HG02884 (cell line): ENCODE measurements around the gene SPIRE2.

Experiments
- ATAC-seq: cut with Tn5 transposase; IDR thresholded peaks from one replicate; pipeline ENCODE4 v1.9.1; 2021; ENCODE audit warnings: mild to moderate bottlenecking, moderate library complexity; ENCODE audit not compliant: unreplicated experiment

Gene SPIRE2

DNA sequence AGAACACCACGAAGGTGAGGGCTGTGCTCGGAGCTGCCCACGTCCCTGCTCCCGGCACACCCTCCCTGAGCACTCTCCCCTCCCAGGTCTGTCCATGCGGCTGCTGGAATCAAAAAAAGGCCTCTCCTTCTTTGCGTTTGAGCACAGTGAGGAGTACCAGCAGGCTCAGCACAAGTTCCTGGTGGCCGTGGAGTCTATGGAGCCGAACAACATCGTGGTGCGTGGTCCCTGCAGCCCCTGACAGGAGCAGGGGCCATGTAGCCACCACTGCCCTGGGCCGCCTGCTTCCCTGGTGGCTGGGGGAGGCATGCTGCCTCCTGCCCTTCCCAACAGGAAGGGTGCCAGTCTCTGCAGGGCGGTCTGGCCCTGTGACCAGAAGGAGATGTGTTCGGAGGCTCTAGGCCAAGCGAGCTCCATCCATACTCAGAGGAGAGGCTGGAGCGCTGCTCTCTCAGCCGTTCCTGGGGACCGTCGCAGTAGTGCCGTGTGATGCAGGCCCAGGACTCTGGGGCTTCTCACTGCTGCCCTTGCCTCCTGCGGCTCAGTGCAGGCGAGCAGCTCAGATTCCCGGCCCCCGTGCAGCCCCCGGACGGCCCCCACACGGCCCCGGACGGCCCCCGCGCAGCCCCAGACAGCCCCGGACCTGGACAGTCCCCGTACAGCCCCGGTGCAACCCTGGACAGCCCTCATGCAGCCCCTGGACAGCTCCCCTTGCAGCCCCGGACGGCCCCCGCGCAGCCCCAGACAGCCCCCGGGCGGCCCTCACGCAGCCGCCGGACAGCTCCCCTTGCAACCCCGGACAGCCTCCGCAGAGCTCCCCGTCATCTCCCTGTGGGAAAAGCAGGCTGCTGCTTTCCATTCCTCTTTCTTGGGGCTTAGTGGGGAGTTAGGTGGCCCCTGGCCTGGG lies 65.6 kb downstream of the SPIRE2 start:
- ATAC-seq: no peak

DNA sequence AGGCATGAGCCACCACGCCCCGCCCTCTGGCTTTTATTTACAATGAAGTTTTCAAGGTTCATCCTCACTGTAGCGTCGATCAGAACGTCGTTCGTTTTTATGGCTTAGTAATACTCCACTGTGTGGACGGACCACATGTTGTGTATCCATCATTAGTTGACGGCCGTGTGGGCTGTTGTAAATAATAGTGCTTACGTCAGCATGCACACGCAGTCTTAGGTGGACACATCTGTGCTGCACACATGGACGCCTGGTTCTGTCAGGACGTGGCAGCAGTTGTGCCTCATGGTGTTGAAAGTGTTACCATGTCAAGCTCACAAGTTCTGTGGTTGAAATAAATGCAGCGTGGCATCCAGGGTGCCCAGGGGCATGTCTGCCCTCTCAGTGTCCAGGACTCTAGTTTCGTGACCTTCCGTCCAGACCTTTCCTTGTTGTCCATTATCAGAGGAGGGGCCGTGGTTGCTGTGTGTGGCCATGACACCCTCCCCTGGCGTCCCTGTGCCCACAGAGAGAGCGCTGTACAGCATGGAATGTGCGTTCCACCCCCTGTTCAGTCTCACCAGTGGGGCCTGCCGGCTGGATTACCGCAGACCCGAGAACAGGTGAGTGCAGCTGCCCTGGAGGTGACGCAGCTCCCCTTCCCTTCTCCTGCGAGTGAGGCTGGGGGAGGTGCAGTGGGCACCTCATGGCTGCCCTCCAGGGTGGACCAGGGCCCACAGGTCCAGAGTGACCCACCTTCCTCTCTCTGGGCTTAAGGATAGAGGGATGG lies 67.4 kb downstream of the SPIRE2 start:
- no peak for ATAC-seq

DNA sequence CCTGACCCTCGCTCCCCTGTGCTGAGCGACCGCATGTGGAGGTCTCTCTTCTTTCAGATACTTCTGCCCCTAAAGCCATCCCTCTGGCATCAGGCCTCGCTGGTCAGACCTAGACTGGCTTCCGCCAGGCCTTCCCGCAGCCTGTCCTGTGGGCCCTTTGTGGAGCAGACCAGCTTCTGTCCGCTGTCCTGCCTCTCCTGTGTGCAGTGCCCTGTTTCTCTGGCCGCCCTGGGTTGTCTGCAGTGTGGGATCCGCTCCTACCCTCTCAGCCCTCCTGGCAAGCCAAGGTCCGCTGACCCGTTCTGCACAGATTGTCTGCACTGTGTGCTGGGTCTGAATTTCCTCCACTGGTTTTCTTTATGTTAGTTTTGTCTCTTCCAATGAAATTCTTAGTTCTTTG lies 68.9 kb downstream of the SPIRE2 start:
- ATAC-seq: no peak

DNA sequence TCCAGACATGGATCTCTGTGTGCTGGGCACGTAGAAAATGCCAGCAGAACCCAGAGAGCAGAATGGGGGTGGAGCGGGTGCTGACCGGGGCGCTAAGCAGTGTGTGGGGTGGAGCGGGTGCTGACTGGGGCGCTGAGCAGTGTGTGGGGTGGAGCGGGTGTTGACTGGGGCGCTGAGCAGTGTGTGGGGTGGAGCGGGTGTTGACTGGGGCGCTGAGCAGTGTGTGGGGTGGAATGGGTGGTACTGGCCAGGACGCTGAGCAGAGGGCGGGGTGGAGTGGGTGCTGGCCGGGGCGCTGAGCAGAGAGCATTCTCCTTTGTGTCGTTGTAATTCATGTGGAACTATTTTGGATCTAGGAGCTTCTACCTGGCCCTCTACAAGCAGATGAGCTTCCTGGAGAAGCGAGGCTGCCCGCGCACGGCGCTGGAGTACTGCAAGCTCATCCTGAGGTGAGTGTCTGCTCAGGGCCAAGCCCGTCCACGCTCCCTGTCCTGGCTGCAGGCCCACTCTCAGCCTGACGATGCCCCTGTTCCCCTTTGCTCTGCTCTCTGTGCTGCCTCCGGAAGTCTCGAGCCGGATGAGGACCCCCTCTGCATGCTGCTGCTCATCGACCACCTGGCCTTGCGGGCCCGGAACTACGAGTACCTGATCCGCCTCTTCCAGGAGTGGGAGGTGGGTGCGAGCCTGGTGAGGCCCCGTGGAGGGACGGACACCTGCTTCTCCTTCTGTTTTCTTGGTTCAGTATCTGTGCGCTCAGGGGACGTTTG lies 70.1 kb downstream of the SPIRE2 start:
- no peak for ATAC-seq

DNA sequence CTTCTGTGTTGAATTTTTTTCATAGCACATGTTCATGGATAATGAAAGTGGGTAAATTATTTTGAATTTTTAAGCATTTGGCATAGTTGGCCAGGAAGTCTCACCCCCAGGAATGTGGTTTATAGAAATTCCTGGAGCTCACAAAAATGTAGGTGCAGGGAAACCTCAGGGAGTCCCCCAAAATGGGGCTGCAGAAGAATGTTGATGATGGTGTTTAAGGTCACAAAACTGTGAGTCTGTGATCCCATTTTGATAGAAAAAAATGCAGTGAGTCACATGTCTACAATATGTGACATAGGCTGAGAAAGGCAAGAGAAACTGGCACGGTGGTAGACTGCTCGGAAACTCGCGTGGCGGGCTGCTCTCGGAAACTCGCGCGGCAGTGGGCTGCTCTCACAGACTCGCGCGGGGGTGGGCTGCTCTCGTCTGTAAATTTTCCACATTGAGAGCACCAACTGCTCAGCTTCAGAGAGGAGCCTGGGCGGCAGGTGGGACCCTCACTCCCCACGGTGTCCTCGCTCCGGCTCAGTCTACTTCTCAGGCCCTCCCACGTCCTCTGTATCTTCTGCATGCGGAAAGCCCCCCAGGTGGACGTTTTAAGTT lies 71.7 kb downstream of the SPIRE2 start:
- ATAC-seq: no peak

DNA sequence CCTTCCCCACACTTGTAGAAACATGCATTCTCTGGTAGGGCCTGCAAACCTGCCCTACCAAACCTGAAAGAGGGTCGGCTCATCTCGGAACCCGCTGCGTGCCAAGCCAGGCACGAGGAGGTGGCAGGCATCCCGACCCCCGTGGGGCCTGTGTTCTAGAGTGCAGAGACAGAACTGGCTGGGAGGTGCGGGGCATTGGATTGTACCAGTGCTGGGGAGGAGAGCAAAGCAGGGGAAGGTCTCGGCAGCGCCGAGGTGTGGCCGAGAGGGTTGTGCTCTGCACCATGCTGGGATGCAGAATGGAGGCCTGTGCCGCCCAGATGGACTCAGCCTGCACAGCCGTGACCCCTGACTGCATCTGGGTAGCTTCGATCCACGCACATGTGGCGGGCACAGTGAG lies 72.6 kb downstream of the SPIRE2 start:
- no peak for ATAC-seq

DNA sequence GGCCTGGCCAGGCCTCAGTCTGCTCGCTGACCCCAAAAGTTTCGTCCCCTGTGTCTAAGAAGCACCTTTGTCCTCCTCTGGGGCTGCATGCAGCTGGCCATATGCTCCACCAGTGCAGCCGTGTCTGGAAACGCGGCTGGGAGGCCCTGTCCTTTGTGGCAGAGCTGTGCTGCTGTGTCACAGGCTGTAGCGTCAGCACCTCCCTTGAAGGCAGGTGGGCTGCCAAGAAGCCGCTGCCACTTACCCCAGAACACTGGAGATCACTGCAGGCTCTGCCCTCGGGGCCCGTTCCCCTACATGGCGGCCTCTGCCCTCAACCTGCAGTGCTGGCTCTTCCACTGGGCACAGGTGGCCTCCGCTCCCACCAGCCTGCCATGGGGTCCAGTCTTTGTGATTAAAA lies 74.7 kb downstream of the SPIRE2 start:
- no peak for ATAC-seq

DNA sequence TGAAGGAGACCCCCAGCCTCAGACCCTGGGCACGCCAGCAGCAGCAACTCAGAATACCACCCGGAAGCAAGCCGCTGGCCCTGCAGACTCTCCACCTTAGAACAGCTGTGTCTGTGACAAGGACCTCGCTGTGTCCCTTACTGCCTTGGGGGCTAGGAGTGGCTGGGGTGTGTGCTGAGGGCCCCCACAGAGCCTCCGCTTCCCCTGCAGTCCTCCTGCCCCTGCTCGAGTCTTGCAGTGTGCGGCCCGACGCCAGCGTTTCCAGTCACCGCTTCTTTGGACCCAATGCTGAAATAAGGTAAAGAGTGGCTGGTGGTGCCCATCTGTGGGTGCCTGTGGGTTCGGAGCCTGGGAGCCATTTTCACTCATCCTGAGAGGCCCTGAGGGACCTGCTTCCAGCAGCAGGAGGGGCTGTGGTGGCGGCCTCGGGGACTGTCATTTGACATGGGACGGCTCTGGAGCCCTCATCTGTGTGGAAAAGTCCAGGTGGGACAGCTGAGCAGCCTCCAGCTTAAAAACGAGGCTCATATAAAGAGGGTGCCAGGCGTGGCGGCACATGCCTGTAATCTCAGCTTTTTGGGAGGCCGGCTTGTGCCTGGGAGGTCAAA lies 75.7 kb downstream of the SPIRE2 start:
- ATAC-seq: no peak

DNA sequence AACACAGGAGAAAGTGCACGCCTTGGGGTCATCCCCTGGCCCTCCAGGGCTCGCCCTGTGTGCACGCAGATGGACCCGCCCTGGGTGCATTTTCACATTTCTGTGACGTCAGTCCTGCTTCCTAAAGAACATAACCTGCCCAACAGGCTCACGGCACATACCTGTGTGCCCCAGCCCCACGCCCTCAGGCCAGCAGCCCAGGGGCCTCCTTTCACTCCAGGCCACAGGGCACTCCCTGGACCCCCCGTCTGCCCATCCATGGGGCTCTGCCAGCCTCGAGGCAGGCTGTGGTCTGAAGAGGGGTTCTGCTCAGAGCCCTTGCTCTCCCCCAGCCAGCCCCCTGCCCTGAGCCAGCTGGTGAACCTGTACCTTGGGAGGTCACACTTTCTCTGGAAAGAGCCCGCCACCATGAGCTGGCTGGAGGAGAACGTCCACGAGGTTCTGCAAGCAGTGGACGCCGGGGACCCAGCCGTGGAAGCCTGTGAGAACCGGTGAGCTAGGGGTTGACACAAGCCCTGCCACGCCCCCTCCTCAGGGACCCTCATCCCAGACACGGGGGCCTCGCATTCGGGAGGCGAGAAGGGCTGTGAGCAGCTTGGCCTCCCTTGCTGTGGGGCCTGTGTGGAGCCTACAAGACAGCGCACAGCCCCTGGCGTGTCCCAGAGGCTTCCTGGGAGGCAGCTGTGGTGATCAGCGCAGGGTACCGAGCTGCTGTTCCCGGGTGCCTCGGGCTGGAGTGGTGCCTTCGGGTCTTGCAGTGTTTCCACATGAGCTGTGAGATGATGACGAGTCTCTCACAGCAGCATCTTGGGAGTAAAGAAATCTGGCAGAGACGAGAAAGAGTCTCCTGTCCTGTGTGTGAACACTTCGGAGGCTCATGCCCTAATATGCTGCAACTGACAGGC lies 76.6 kb downstream of the SPIRE2 start:
- no peak for ATAC-seq

DNA sequence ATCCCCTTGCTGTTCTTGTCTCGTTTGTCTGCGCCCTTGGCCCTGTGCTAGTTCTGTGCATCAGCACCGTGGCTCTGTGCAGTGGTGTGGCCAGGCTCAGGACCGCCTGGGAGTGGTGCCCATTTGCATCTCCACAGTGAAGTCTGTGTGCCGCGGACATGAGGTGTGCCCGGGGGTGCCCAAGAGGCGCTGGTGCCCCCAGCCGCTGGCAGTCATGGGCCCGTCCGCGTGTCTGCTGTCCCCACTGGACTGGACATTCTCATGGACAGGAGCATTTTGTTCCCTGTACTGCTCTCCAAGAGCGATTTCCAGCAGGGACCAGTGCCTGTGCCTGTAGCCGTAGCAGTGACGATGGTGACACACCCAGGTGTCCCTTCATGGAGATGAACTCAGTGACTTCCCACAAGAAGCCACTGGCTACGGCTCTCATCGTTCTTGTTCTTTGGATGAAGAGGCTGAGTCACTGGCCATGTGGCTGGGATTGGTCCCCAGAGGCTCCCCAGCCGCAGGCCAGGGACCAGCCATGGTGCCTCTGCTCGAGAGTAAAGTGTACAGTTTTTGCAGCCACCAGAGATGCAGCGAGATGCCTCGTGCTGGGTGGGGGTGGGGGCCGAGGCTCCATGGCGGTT lies 77.3 kb downstream of the SPIRE2 start:
- ATAC-seq: no peak

DNA sequence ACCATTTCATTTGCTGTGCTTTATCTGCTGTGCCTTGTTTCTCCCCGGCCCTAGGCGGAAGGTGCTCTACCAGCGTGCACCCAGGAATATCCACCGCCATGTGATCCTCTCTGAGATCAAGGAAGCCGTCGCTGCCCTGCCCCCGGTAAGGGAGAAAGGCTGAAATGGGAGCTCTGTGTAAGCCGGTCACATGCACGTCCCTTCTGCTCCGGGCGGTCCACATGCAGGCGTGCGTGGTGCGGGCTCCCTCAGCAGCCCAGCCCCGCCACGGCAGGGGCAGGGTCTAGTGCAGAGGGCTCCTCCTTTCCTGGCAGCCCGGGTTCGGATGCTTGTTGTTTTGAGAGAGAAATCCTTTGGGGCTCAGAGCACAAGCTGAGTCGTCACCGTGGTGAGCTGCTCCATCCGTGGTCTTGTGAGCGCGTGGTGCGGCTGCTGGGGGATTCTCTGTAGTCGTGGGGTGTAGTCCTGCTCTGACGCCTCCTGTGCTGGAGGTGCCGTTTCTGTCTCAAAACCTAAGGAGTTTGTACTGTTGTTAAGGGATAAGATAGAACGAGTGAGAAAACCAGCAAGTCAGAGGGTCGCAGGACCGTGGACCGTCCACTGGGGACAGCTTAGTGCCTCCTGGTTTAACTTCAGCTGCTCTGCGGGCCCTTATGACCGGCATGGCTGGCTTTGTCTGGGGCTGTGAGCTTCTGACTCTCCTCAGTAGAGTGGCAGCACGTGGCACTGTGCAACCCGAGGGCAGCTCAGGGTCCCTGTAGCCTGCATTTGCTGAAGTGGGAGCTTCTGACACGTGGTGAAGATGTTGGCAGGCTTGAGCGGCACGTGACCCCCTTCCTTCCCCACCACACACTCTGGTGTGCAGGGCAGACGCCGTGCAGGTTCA lies 78.1 kb downstream of the SPIRE2 start:
- ATAC-seq: no peak

DNA sequence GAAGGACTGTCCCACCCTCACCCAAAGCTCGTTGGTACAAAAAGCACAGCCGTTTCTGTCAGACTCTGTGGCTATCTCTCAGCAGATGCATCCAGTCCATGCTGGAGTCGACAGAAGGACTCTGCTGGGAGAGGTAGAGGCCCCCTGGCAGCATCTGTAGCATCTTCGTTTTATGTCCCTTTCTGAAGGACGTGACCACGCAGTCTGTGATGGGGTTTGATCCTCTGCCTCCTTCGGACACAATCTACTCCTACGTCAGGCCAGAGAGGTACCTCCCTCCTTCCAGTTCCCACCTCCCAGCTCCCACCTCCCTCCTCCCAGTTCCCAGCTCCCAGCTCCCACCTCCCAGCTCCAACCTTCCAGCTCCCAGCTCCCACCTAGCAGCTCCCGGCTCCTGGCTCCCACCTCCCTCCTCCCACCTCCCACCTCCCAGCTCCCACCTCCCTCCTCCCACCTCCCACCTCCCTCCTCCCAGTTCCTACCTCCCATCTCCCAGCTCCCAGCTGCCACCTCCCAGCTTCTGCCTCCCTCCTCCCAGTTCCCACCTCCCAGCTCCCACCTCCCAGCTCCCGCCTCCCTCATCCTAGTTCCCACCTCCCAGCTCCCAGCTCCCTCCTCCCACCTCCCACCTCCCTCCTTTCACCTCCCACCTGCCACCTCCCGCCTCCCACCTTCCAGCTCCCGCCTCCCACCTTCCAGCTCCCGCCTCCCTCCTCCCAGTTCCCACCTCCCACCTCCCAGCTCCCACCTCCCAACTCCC lies 79.0 kb downstream of the SPIRE2 start:
- no peak for ATAC-seq

DNA sequence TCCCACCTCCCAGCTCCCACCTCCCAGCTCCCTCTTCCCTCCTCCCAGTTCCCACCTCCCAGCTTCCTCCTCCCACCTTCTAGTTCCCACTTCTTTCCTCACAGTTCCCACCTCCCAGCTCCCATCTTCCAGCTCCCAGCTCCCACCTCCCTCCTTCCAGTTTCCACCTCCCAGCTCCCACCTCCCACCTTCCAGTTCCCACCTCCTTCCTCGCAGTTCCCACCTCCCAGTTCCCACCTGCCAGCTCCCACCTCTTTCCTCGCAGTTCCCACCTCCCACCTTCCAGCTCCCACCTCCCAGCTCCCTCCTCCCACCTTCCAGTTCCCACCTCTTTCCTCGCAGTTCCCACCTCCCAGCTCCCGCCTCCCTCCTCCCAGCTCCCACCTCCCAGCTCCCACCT lies 80.0 kb downstream of the SPIRE2 start:
- no peak for ATAC-seq

DNA sequence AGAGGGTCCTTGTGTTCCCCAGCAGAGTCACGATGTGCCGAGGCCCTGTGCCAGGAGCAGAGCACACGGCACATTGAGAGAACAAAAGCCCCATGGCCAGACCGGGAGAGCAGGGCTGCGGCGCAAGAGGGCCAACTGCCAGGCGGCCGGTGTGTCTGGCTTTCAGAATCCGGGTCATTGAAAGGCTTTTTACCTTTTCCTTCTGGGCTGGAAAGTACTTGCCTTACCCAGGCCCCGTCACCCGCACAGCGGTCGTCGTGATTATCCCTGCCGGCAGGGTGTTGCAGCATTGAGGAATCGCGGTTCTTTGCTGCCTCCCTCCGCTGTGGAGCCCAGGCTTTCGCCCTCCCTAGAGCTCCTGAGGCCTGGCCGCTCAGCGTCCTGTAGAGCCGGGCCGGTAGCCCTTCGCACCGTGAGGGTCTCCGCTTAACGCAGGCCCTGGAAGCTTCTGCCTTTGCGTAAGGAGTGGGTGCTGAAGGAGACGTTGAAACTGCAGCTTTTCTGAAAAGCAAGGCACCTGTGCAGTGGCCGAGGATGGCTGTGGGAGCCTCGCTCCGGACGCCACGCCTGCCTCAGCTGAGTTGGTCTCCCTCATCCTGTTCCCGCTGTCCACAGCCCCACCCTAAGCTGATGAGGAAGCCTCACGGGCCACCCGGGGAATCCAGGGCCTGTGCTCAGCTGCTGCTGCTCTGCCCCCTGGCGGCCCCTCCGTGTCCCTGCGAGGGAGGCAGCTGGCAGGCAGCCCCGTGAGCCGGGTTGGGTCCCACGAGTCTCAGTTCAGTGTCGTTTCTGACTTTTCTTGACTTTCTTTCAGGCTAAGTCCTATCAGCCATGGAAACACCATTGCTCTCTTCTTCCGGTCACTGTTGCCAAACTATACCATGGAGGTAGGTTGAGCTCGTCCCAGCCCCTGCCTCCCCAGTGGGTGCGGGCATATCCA lies 81.8 kb downstream of the SPIRE2 start:
- ATAC-seq: no peak

DNA sequence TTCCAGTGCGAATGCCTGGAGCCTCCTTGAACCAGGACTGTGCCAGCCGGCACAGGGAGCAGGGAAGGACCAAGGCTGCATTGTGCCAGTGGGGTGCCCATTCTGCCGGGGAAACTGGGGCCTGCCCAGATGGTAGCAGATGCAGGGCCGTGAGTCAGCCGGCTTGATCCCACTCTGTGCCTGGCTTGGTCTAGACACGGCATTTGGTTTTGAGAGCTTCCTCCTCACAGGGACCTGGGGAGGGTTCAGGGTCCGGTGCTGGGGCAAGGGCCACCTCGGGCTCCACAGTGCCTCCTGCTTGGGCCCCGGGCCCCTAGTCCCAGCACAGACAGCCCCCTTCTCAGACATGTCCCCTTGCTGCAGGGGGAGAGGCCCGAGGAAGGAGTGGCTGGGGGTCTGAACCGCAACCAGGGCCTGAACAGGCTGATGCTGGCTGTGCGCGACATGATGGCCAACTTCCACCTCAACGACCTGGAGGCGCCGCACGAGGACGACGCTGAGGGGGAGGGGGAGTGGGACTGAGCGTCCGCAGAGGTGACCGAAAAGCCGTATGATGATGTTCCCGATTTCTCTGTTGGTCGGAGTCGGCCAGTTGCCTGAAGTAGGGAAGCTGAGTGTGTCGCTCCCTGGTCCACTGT lies 82.6 kb downstream of the SPIRE2 start:
- ATAC-seq: no peak

DNA sequence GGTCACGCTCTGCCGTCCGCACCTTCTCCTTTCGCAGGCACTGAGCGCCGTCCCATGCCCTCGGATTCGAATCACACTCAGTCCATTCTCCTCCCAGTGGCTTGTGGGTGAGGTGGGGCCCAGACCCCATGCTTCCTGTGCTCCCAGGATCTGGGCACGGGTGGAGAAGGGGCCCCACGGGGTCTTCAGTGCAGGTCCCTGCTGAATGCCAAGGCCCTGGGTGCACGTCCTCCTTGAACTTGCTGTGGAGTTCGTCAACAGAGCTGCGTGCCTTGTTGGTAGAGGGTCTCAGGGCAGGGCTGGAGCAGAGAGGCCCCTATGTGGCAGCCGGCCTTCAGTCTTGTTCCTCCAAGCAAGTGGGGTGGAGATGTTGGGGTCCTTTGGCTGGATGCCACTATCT lies 83.1 kb downstream of the SPIRE2 start:
- ATAC-seq: no peak
